Loucy (cell line): ENCODE results near the gene PABPN1.

ENCODE experiments used
- EZH2phosphoT487 ChIP-seq: fragments of 200-600 bp; IDR thresholded peaks from 2 replicates; pipeline ENCODE4 v1.6.1; 2018; ENCODE audit warnings: antibody characterized with exemption, mild to moderate bottlenecking, moderate library complexity, borderline replicate concordance
- TF ChIP-seq, protein P1 (sequence below): fragments of 200-600 bp; sonication (generic); conservative IDR thresholded peaks from 2 replicates; pipeline ENCODE4 v1.5.1; 2014; ENCODE audit warnings: mild to moderate bottlenecking, antibody characterized with exemption, low read length

DNA sequence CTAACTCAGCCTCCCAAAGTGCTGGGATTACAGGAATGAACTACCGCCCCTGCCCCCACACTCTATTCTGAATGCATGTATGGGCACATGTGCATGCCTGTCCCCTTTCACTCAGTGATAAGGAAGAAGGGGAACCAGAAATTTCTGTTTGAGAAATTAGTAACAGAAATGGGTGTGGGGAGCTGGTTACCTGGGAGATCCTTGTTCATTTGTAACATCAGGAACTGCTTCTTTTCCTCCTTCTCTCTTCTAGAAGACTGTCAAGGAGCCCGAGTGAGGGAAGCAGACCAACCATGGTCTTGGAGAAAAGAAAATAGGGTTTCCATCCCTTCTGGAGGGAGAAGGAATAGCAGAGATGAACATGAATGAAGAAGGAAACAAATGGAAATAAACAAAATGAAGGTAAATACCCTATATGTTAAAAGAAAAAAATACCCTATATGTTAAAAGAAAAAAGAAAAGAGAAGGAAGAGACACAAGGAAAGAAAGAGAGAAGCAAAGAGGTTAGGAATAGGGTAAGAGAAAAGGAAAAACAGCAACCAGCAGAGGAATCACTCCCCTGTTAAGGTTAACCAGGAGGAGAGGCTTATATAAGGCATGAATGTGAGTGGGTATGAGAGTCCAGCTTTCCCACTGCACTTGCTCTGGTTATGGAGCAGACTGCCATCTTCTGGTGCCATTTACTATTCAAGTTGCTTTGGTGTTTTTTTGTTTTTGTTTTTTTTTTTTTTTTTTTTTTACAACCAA is 21.9 kb upstream of the PABPN1 start:
- TF ChIP-seq EZH2phosphoT487, result no peak
- TF ChIP-seq, protein P1, sequence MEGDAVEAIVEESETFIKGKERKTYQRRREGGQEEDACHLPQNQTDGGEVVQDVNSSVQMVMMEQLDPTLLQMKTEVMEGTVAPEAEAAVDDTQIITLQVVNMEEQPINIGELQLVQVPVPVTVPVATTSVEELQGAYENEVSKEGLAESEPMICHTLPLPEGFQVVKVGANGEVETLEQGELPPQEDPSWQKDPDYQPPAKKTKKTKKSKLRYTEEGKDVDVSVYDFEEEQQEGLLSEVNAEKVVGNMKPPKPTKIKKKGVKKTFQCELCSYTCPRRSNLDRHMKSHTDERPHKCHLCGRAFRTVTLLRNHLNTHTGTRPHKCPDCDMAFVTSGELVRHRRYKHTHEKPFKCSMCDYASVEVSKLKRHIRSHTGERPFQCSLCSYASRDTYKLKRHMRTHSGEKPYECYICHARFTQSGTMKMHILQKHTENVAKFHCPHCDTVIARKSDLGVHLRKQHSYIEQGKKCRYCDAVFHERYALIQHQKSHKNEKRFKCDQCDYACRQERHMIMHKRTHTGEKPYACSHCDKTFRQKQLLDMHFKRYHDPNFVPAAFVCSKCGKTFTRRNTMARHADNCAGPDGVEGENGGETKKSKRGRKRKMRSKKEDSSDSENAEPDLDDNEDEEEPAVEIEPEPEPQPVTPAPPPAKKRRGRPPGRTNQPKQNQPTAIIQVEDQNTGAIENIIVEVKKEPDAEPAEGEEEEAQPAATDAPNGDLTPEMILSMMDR, result peak; percentile 48
